ENCODE data around the gene CDIP1. TPM values are rescaled to one million over a fixed set of nuclear protein-coding genes. Genes with fewer than 3 reads are reported as not detected.

The CDIP1 gene
- total RNA-seq, 3 donors from 2014 or later: 16.9 to 23.5 (median 19.6) TPM

DNA sequence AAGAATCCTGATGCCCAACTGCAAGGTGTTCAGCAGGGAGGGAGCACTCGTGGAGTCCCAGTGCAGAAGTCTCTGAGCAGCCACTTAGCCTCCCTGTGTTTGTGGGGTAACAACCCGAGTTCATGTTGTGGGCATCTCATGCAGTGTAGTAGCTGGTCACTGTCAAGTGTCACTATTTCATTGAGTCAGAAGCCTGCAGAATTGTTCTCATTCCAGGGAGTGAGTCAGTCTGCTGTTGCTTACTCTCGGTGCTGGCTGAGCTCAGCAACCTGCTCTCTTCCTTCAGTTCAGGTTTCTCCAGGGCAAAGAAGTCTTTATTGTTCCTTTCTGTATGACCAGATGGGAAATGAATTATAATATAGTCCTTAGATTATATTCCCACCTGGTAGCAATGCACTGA, 38.3 kb downstream of the CDIP1 start:
- DNase-seq: no peak
- H3K4me3 ChIP-seq: no peak overlapping the region

DNA sequence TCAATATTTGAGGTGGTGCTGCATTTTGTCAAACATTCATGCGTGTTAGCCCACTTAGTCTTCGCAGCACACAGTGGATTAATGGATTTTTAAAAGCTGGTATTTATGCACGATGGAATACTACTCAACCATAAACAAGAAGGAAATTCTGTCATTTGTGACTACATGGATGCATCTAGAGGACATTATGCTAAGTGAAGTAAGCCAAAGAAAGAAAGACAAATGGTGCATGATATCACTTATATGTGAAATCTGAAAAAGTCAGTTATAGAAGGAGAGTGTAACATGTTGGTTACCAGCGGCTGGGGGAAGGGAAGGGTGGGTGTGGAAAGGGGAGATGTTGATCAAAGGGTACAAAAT, 39.4 kb downstream of the CDIP1 start:
- Histone ChIP-seq H3K9me3 (no peaks in the 10 kb centered on the region), H3K36me3 (ENCODE audit: low read depth) (no peaks in the 10 kb centered on the region), H3K4me1 (ENCODE audit: low read depth) (peaks cover 9% of the 10 kb centered on the region), H3K4me3 (no peak overlapping the region)
- no peak for ATAC-seq
- DNase-seq: no peak
- TF ChIP-seq, protein P1, sequence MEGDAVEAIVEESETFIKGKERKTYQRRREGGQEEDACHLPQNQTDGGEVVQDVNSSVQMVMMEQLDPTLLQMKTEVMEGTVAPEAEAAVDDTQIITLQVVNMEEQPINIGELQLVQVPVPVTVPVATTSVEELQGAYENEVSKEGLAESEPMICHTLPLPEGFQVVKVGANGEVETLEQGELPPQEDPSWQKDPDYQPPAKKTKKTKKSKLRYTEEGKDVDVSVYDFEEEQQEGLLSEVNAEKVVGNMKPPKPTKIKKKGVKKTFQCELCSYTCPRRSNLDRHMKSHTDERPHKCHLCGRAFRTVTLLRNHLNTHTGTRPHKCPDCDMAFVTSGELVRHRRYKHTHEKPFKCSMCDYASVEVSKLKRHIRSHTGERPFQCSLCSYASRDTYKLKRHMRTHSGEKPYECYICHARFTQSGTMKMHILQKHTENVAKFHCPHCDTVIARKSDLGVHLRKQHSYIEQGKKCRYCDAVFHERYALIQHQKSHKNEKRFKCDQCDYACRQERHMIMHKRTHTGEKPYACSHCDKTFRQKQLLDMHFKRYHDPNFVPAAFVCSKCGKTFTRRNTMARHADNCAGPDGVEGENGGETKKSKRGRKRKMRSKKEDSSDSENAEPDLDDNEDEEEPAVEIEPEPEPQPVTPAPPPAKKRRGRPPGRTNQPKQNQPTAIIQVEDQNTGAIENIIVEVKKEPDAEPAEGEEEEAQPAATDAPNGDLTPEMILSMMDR (IDR thresholded peaks at IDR 0.05): no peak
- intact Hi-C loops (cut with DNase I, micrococcal nuclease): no loop called here

More for the DNA sequence above, 38.3 kb downstream of the CDIP1 start:
- TF ChIP-seq, protein P1 (IDR thresholded peaks at IDR 0.05): no peak
- Histone ChIP-seq H3K36me3 (ENCODE audit: low read depth) (no peaks in the 10 kb centered on the region), H3K4me1 (ENCODE audit: low read depth) (peaks cover 9% of the 10 kb centered on the region), H3K9me3 (no peaks in the 10 kb centered on the region)
- ATAC-seq: peak; percentile 60
- intact Hi-C loops (cut with DNase I, micrococcal nuclease): no loop called here

DNA sequence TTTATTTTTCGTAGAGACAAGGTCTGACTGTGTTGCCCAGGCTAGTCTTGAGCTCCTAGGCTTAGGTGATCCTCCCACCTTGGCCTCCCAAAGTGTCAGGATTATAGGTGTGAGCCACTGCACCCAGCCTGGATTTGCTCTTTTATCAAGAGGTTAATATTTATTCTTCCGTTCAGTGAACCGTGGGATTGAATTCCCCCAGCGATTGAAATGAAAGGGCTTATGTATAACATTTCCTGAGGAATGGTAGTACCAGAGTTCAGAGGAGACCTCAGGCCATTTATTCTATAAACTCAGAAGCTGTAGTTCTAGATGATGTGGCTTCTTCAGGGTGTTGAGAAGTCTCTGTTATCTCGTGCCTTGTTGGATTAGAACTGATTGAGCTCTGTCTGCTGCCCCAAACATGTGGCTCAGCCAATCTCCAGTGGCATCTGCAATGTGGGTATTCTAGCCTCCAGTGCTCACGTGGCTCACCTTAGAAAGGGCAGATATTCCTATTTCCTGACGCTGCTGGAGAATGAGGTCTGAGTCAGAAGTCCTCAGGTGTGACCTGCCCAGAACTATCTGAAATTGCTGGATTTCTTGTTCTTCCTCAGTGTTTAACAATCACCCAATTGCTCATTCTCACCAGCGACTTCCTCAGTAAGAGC, 39.9 kb downstream of the CDIP1 start:
- peaks cover 9% of the 10 kb centered on the region for H3K4me1 ChIP-seq (ENCODE audit: low read depth)
- no peak for DNase-seq
- intact Hi-C loops (cut with DNase I, micrococcal nuclease): no loop called here

DNA sequence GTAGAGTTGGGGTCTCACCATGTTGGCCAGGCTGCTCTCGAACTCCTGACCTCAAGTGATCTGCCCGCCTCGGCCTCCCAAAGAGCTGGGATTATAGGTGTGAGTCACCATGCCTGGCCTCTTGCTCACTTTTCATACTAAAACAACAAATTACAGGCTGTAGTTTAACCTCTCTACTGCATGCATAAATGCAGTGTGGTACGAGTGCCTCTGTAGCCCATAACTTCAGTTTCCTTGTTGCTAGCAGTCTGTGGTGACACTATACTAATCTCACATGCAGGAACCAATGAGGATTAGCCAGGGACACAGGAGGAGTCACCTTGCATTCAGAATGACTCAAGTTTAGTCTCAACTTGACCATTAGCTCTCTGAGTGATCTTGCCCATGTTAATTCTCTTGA, 42.3 kb downstream of the CDIP1 start:
- ATAC-seq (peak; percentile 64), DNase-seq (no peak)
- H3K4me3 ChIP-seq: no peak overlapping the region
- TF ChIP-seq, protein P1 (IDR thresholded peaks at IDR 0.05): no peak
- H3K4me1 ChIP-seq (ENCODE audit: low read depth): peaks cover 9% of the 10 kb centered on the region
- no peaks in the 10 kb centered on the region for H3K9me3 ChIP-seq
- intact Hi-C loops (cut with DNase I, micrococcal nuclease): no loop called here
- H3K36me3 ChIP-seq (ENCODE audit: low read depth): no peaks in the 10 kb centered on the region

More for the DNA sequence above, 39.9 kb downstream of the CDIP1 start:
- Histone ChIP-seq H3K4me3 (no peak overlapping the region), H3K36me3 (ENCODE audit: low read depth) (no peaks in the 10 kb centered on the region), H3K9me3 (no peaks in the 10 kb centered on the region)
- TF ChIP-seq, protein P1 (IDR thresholded peaks at IDR 0.05): no peak
- ATAC-seq: no peak

DNA sequence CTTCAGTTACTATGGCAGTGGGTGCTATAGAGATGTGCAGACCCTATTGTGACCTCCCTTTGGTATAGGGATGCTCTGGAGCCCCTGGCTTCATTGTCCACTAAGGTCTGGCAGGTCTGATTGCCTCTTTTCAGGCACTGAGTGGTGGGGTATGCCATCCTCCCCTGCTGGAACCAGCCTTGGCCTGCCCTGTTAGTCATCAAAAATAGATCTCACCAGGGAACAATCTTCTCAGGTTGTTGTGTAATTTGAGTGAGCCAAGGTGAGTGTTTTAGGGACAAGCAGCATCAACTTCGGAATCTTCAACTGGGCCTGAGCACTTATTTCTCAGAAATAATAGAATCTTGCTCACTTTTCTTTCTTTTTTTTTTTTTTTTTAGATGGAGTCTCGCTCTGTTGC, 42.8 kb downstream of the CDIP1 start:
- ATAC-seq: no peak
- intact Hi-C loops (cut with DNase I, micrococcal nuclease): no loop called here

More for the DNA sequence above, 42.8 kb downstream of the CDIP1 start:
- no peaks in the 10 kb centered on the region for H3K36me3 ChIP-seq (ENCODE audit: low read depth)
- H3K9me3 ChIP-seq: no peaks in the 10 kb centered on the region
- no peak overlapping the region for H3K4me3 ChIP-seq
- TF ChIP-seq, protein P1 (IDR thresholded peaks at IDR 0.05): no peak
- peaks cover 9% of the 10 kb centered on the region for H3K4me1 ChIP-seq (ENCODE audit: low read depth)
- DNase-seq: no peak
